Right lung (tissue), 5 donors: ENCODE measurements around the gene FST. TPM values are rescaled to one million over a fixed set of nuclear protein-coding genes. Genes with fewer than 3 reads are reported as not detected.

Source experiments
- DNase-seq, 2 donors: peaks; one replicate each; pipeline ENCODE4 v3.0.0-alpha.2; 2013
- polyA plus RNA-seq, 5 donors: library from polyadenylated mRNA; unstranded; fragments of 120-200 nt; gene quantifications; one replicate each; pipeline versions ENCODE4 v1.2.1 to v1.2.3, GENCODE V29; 2013; ENCODE audit warnings: inconsistent platforms in 1 of 5, low replicate concordance in 1 of 5; ENCODE audit not compliant: insufficient read length in 5 of 5, insufficient read depth in 1 of 5

FST gene
- polyA plus RNA-seq, 5 donors, result 0.81 to 2.4 (median 1.2) TPM

DNA sequence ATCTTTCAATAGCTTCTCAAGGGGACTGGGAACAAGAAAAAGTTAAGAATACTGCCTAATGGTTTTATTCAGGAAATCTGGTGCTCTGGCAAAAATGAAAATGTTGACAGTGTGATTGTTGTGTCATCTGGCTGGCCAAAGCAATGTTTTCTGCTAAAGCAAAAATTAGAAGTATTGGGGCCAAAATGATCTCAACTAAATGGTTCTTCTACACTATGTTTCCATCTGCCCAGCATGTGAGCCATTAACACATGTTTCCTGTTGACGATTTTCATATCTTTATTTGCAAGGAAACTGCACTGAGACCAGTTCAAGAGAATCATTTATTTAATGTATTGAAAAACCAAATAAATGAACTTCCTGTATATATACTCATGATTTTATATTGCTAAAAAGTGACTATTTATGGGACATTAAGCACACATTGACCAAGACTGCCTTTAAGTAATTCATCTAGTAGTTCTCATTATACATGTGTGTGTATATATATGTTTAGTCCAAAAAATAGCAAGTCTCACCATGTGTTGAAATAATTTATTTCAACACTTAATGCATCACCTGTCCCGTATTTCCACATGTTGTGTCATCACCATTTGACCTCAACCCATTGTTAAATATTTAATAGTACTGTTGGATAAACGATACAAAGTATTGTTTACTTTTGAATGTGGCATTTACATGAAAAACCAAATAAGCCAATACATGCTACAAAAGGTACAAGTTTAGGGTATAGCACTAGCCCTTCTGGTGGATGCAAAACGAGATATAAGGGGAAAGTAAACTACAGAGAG is 7.5 kb upstream of the FST start:
- no peak for DNase-seq

- no peak for DNase-seq
Observed at GRCh38 chr5:53473633-53474032, 6.8 kb upstream of the FST start.

DNA sequence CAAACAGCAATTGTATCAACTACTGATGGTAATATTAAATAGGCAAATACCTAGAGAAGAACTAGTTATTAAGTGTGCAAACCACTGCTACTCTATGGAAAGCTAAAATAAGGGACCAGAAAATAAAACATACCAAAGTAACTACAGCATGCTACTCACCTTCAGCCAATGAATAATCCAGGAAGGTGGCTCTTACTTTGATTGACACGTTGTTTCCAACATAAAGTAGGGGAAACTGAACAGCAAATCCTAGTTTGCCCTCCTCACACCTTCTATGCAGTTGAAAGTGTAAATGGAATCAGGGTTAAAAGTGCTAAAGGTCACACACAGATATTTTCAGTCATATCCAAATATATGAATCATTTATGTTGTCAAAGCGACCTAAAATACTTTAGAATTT is 5.1 kb upstream of the FST start:
- DNase-seq, result no peak

GRCh38 chr5:53476019-53476418 is 4.4 kb upstream of the FST start:
- DNase-seq, result no peak

GRCh38 chr5:53476531-53477480 is 3.6 kb upstream of the FST start:
- DNase-seq, result no peak

DNA sequence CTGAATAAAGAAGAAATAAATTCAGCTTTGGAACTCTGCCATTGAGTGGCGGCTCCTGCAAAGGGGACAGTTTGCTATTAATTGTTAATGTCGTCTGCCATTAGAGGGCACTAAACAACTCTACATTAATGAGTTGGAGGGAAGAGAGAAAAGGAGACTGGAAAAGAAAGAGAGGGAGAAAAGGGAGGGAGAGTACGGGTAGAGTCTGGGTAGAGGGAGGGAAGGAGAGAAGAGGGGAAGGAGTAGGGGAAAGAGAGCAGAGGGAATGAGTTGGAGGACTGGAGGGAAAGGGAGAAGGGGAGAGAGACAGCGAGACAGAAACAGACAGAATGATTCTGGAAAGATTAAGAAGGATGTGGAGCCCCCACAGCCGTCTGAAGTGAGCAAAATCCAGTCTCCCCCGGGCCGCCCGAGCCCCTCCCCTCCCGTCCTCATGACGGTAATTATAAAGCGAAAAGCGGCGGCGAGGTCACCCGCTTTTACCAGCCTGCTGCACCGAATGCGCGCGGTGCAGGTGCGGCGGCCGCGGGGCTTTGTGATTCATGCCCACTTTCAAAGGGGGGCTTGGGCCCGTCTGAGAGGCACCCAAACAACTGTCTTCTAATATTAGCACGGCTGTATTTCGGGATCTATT is 1.9 kb upstream of the FST start:
- peak; percentile 48 for DNase-seq

GRCh38 chr5:53479045-53479589 is 1.3 kb upstream of the FST start:
- DNase-seq, result peak; percentile 3 to 4

DNA sequence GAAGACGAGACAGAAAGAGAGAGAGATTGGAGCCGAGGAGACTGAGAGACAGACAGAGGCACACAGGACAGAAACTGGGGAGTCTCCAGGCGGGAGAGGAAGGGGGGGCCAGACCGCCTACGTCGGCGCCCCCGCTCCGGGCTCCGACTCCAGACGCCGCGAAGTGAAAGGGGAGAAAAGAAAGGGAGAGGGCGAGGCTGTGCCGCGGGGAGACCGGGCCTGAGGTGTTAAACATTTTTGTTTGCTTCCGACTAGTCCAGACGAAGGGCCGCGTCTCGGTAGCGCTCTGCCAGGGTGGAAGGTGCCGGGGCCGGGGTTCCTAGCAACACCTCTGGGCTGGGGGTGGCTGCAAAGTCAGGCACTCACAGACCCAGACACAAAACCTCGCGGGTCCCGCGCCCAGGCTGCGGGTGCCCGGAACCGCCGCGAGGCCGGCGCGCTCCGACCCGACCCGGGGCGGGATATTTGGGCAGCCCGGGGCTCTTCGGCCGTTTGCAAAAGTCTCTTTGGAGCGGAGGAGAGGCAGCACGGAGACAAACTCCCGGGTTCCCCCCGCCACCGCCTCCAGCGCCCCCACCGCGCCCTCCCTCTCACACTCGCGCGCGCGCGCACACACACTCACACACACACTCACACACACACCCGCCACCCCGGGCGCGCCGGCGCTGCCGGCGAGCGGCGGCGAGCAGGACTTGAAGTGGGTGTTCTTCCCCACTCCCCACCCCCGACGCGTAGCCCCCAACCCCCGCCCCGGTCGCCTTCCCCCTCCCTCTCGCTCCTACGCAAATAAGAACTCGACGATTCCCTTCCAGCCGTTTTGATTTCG is 626 bp upstream of the FST start:
- DNase-seq, result peak; percentile 56 to 57

DNA sequence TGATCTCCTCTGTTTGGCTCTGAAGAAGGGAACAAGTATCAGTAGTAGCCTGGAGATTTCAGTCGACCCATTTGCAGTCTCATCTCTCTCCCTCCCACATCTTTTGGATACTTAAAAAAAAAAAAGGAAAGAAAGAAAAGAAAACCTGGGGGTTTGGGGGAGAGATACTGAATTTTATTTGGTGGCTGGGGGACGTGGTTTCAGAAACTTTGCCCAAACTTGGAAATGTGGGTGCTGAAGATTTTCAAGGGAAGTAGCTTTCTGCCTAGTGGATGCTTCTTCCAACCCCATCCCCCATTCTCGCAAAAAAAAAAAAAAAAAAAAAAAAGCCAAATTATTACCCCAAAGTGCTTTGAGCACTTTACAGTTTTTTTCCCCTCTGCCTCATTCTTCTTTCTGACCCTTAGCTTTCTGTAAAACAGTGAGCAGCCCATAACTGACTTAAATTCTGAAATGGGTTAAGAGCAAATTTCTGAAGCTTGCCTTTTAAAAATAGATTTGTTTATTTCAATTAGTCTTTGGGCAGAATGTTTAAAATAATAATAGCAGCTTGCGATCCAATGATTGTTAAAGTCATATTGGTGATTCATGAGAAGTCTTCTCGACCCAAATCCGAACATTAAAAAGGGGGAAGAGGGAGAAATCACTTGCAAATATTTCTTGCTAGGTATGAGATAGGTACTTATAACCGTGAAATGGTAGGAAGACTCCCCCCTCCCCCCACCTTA is 894 bp downstream of the FST start:
- no peak for DNase-seq

DNA sequence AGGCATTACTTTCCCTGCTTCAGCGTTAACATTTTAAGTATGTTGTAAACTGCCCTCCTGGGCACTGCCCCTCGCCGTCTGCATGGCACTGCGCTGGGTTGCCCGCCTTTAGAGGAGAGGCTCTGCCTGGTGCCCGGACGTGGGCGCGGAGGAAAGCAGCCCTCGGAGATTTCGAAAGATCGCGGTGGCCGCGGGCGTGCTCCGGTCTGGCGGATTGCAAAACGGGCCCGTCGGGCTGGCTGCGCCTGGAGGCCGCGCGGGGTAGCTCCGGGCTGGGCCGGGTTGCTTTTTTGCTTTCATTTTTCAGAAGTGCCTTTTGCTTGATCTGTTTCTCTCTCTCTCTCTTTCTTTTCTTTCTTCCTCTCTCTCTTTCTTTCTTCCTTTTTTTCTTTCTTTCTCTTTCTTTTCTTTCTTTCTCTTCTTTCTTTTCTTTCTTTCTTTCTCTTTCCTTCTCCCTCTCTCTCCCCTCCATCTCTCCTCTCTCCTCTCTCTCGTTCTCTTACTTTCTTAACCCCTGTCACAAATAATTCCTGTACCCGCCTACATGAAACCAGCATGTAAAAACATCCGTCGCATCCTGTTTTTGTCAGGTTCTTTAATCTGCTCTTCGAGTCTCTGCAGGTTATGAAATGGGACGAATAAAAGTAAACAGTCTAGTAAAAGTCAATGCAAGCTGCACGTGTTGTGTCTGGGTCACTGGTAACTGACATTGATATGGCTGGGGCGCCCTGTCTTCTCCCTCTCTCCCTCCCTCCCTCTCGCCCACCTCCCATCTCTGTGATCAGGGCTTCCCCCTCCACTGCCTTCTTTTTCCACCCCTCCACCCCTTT is 1.7 kb downstream of the FST start:
- peak; percentile 60 to 64 for DNase-seq

DNA sequence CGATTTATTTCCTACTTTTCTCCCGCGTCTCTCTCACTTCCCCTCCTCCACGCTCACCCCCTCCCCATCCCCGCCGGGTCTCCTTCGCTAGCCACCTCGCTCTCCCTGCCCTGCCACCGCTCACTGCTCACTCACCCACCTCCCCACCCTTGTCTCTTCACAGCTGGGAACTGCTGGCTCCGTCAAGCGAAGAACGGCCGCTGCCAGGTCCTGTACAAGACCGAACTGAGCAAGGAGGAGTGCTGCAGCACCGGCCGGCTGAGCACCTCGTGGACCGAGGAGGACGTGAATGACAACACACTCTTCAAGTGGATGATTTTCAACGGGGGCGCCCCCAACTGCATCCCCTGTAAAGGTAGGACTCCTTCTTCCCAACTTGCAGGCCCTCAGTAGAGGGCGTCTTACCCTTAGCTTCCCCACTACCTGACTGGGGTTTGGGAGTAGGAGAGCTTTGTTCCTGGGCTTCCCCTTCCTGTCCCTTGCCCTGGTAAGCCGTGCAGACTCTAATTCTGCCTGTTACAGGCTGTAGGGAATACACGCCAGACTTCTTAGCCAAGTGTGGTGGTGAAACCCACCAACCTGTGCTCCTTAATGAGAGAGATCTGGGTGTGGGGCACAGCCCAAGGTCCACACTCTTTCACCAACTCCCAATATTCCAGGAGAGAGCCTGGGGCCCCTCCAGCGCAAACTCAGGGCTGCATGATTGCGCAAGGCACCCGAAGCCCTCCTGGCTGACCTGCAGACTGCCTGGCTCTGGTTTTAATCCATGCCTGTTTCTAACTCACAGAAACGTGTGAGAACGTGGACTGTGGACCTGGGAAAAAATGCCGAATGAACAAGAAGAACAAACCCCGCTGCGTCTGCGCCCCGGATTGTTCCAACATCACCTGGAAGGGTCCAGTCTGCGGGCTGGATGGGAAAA is 2.5 kb downstream of the FST start:
- DNase-seq, result peak; percentile 20 to 22

GRCh38 chr5:53487436-53487835 is 7.0 kb downstream of the FST start:
- DNase-seq, result no peak

DNA sequence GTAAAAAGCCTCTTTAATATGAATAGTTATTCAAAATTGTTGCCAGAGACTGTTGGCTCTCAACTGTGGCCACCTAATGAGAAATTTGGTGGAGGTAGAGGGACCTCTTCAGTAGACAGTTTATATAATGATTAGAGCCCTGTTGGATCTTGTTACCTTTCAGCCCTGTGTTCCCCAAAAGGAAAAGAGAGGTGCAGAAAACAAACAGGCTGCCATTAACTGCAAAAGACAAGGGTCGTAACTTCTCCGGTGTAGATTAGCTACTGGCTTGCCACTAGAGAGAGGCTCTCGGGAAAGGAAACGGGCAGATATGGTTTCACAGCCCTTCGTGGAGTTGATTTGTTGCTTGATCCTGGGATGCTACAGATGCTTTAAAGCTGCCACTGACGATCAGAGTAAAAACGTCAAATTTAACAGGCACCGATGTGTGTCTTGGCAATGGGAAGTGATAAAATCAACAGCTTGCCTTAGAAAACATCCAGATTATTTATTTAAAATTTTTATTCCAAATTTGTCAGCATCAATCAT is 7.8 kb downstream of the FST start:
- DNase-seq, result no peak

GRCh38 chr5:53490747-53491146 is 10.3 kb downstream of the FST start:
- no peak for DNase-seq

GRCh38 chr5:53501054-53501453 is 20.6 kb downstream of the FST start:
- no peak for DNase-seq

DNA sequence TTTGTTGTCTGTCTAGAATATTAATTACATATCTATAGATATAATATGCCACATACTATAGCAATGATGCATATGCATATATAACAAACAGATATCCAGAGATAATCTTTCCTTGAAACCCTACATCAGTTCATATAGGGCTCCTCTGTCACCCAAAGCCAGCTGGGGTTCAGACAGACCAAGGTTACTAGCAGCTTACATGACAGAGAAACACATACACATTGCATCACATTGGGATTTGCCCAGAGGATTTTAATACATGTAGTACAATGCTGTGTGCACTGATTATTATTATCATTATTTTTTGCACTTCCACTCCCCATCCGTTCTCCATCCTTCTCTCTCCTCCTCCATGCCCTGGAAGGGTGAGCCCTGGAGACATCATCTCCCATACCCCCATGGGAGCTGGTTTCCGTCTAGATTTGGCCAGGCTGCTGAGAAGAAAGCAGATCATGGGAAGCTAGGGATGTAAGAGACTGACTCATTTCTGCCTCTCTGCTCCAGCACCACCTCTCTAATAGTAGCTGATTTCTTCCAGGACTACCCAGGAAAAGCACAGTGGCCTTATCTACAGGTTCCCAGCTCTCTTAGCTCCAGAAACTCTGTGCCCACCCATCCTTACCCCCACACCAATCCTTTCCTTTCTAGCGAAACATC is 23.3 kb downstream of the FST start:
- no peak for DNase-seq

DNA sequence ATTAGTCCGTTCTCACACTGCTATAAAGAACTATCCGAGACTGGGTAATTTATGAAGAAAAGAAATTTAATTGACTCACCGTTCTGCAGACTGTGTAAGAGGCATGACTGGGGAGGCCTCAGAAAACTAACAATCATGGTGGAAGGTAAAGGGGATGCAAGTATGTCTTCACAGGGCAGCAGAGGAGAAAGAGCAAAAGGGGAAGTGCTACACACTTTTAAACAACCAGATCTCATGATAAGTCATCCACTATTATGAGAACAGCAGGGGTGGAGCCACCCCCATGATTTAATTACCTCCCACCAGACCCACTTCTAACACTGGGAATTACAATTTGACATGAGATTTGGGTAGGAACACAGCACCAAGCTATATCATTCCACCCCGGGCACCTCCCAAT is 26.6 kb downstream of the FST start:
- no peak for DNase-seq

- no peak for DNase-seq
Observed at GRCh38 chr5:53508125-53508524, 27.7 kb downstream of the FST start.
